ENCODE results near the gene SPOCK1.

DNA sequence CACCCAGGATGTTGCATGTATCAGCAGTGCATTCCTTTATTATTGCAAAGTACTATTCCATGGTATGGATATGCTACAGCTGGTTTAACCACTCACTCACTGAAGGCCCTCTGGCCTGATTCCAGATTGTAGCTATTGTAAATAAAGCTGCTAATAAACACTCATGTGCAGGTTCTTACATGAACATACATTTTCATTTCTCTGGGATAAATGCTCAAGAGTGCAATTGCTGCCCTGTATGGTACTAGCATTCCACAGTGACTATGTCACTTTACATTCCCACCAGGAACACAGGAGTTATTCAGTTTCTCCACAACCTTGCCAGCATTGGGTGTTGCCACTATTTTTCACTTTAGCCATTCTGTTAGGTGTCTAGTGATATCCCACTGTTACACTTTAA lies 267.6 kb downstream of the SPOCK1 start:
- TF ChIP-seq POLR2AphosphoS5 (IDR thresholded peaks at IDR 0.05; ENCODE audit: insufficient read depth, low read depth, low read length): no peak
- TF ChIP-seq, protein P1, sequence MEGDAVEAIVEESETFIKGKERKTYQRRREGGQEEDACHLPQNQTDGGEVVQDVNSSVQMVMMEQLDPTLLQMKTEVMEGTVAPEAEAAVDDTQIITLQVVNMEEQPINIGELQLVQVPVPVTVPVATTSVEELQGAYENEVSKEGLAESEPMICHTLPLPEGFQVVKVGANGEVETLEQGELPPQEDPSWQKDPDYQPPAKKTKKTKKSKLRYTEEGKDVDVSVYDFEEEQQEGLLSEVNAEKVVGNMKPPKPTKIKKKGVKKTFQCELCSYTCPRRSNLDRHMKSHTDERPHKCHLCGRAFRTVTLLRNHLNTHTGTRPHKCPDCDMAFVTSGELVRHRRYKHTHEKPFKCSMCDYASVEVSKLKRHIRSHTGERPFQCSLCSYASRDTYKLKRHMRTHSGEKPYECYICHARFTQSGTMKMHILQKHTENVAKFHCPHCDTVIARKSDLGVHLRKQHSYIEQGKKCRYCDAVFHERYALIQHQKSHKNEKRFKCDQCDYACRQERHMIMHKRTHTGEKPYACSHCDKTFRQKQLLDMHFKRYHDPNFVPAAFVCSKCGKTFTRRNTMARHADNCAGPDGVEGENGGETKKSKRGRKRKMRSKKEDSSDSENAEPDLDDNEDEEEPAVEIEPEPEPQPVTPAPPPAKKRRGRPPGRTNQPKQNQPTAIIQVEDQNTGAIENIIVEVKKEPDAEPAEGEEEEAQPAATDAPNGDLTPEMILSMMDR (IDR thresholded peaks at IDR 0.05; ENCODE audit: extremely low read depth in 1 of 2, insufficient read depth in 1 of 2, low read depth in 1 of 2, low read length in 2 of 2): no peak

All from endothelial cell of umbilical vein (primary cell).